ENCODE data around the gene PAM16. TPM values are rescaled to one million over a fixed set of nuclear protein-coding genes. Genes with fewer than 3 reads are reported as not detected.

The PAM16 gene
- total RNA-seq, 5 donors from 2014 or later (not counting 1 experiment from before 2014, with no cell fraction given) = 41.2 to 53.7 (median 47.4) TPM

GRCh38 chr16:4314532-4315185 is 36.5 kb downstream of the PAM16 start:
- DNase-seq (peak in 7 of 35 experiments; percentile 21 to 48 (median 27)), ATAC-seq (replicated peaks in 1 of 4) (peak in 3 of 4 experiments; percentile 28 to 38 (median 30))
- POLR2A ChIA-PET = no interaction called here
- H3K27ac Mint-ChIP-seq = peak overlapping the region; percentile 49 to 75
- H3K4me1 Mint-ChIP-seq = peaks cover 12 to 17% (median 16%) of the 10 kb centered on the region in 3 donors
- Histone ChIP-seq H3K4me1 (ENCODE audit: control insufficient read depth in 1 of 2, extremely low read depth in 1 of 2, insufficient read depth in 2 of 2, low read length in 2 of 2) (peaks cover 0 to 41% of the 10 kb centered on the region in 2 experiments), H3K4me3 (ENCODE audit: control insufficient read depth in 1 of 2, extremely low read depth in 1 of 2, low read length in 1 of 2) (peak overlapping the region; percentile 46 to 62), H3K9me3 (no peaks in the 10 kb centered on the region), H3K27me3 (replicated peaks in 1 of 2; ENCODE audit: control insufficient read depth in 2 of 2, extremely low read depth in 1 of 2, insufficient read depth in 2 of 2, low read length in 1 of 2) (peaks cover 7 to 69% of the 10 kb centered on the region in 2 experiments), H3K36me3 (ENCODE audit: control insufficient read depth in 2 of 2, extremely low read depth in 1 of 2, insufficient read depth in 1 of 2, low read length in 1 of 2) (no peaks in the 10 kb centered on the region), H3K27ac (ENCODE audit: low read length) (no peak overlapping the region)
- peak overlapping the region; percentile 79 to 89 (median 88) for H3K4me3 Mint-ChIP-seq
- H3K9me3 Mint-ChIP-seq = no peaks in the 10 kb centered on the region
- no peaks in the 10 kb centered on the region for H3K36me3 Mint-ChIP-seq
- H3K27me3 Mint-ChIP-seq = peaks cover 10 to 13% of the 10 kb centered on the region in 2 donors
- WGBS (ENCODE audit: insufficient coverage) = 5% methylated on average over 31 of the region's 33 CpGs
- CTCF ChIA-PET = interaction anchor here in 1 of 2 donors (0.7 kb wide), 1 partner anchor 168 kb away, joined by 4 read pairs; no protein-coding TSS in a partner anchor

GRCh38 chr16:4313563-4314531 is 37.3 kb downstream of the PAM16 start:
- DNase-seq = peak in 3 of 35 experiments; percentile 7 to 34 (median 23)
- 21% methylated on average over 24 of the region's 43 CpGs for WGBS (ENCODE audit: insufficient coverage)

GRCh38 chr16:4309833-4310266 is 41.3 kb downstream of the PAM16 start:
- peaks cover 6 to 49% of the 10 kb centered on the region in 2 experiments for H3K4me1 ChIP-seq (ENCODE audit: control insufficient read depth in 1 of 2, extremely low read depth in 1 of 2, insufficient read depth in 2 of 2, low read length in 2 of 2)
- Mint-ChIP-seq H3K4me1 (peaks cover 31 to 35% (median 32%) of the 10 kb centered on the region in 3 donors), H3K9me3 (no peaks in the 10 kb centered on the region), H3K27me3 (peaks cover 9% of the 10 kb centered on the region in 2 donors), H3K4me3 (peak overlapping the region in 1 of 3 donors; percentile 85), H3K27ac (no peak overlapping the region), H3K36me3 (no peaks in the 10 kb centered on the region)
- 64% methylated on average over 8 of the region's 11 CpGs for WGBS (ENCODE audit: insufficient coverage)
- DNase-seq = peak; percentile 23 to 72 (median 49)
- no peak overlapping the region for H3K4me3 ChIP-seq (ENCODE audit: control insufficient read depth in 1 of 2, extremely low read depth in 1 of 2, low read length in 1 of 2)
- CTCF ChIA-PET = interaction anchor here (0.5 to 1.5 kb wide), 3 partner anchors 13 to 443 kb away, joined by 3 to 6 read pairs (median 4); no protein-coding TSS in a partner anchor
- POLR2A ChIA-PET = interaction anchor here in 1 of 2 donors (0.6 kb wide), 1 partner anchor 41 kb away, joined by 3 read pairs; the partner anchor contains the start of gene PAM16
- H3K27ac ChIP-seq (ENCODE audit: low read length) = no peak overlapping the region
- H3K9me3 ChIP-seq = no peaks in the 10 kb centered on the region
- H3K36me3 ChIP-seq (ENCODE audit: control insufficient read depth in 2 of 2, extremely low read depth in 1 of 2, insufficient read depth in 1 of 2, low read length in 1 of 2) = no peaks in the 10 kb centered on the region
- H3K27me3 ChIP-seq (replicated peaks in 1 of 2; ENCODE audit: control insufficient read depth in 2 of 2, extremely low read depth in 1 of 2, insufficient read depth in 2 of 2, low read length in 1 of 2) = peaks cover 7 to 31% of the 10 kb centered on the region in 2 experiments
- ATAC-seq (replicated peaks in 1 of 4) = no peak

More at GRCh38 chr16:4313563-4314531, 37.3 kb downstream of the PAM16 start:
- Mint-ChIP-seq H3K27ac (no peak overlapping the region), H3K4me3 (peak overlapping the region; percentile 79 to 89 (median 88)), H3K36me3 (no peaks in the 10 kb centered on the region), H3K9me3 (no peaks in the 10 kb centered on the region), H3K27me3 (peaks cover 10 to 13% of the 10 kb centered on the region in 2 donors), H3K4me1 (peaks cover 12 to 16% (median 12%) of the 10 kb centered on the region in 3 donors)
- POLR2A ChIA-PET = no interaction called here
- H3K4me3 ChIP-seq (ENCODE audit: control insufficient read depth in 1 of 2, extremely low read depth in 1 of 2, low read length in 1 of 2) = no peak overlapping the region
- H3K36me3 ChIP-seq (ENCODE audit: control insufficient read depth in 2 of 2, extremely low read depth in 1 of 2, insufficient read depth in 1 of 2, low read length in 1 of 2) = no peaks in the 10 kb centered on the region
- H3K4me1 ChIP-seq (ENCODE audit: control insufficient read depth in 1 of 2, extremely low read depth in 1 of 2, insufficient read depth in 2 of 2, low read length in 2 of 2) = peaks cover 0 to 38% of the 10 kb centered on the region in 2 experiments
- ATAC-seq (replicated peaks in 1 of 4) = no peak
- CTCF ChIA-PET = no interaction called here
- peaks cover 7 to 61% of the 10 kb centered on the region in 2 experiments for H3K27me3 ChIP-seq (replicated peaks in 1 of 2; ENCODE audit: control insufficient read depth in 2 of 2, extremely low read depth in 1 of 2, insufficient read depth in 2 of 2, low read length in 1 of 2)
- H3K27ac ChIP-seq (ENCODE audit: low read length) = no peak overlapping the region
- H3K9me3 ChIP-seq = no peaks in the 10 kb centered on the region

GRCh38 chr16:4309102-4309832 is 41.9 kb downstream of the PAM16 start:
- Histone ChIP-seq H3K36me3 (ENCODE audit: control insufficient read depth in 2 of 2, extremely low read depth in 1 of 2, insufficient read depth in 1 of 2, low read length in 1 of 2) (no peaks in the 10 kb centered on the region), H3K4me3 (ENCODE audit: control insufficient read depth in 1 of 2, extremely low read depth in 1 of 2, low read length in 1 of 2) (no peak overlapping the region), H3K9me3 (no peaks in the 10 kb centered on the region), H3K27ac (ENCODE audit: low read length) (peak overlapping the region; percentile 6), H3K27me3 (replicated peaks in 1 of 2; ENCODE audit: control insufficient read depth in 2 of 2, extremely low read depth in 1 of 2, insufficient read depth in 2 of 2, low read length in 1 of 2) (peaks cover 3 to 26% of the 10 kb centered on the region in 2 experiments), H3K4me1 (ENCODE audit: control insufficient read depth in 1 of 2, extremely low read depth in 1 of 2, insufficient read depth in 2 of 2, low read length in 2 of 2) (peaks cover 6 to 44% of the 10 kb centered on the region in 2 experiments)
- 94% methylated on average over 10 of the region's 14 CpGs for WGBS (ENCODE audit: insufficient coverage)
- peaks cover 3% of the 10 kb centered on the region in 2 donors for H3K27me3 Mint-ChIP-seq
- ATAC-seq (replicated peaks in 1 of 4) (no peak), DNase-seq (no peak)
- H3K27ac Mint-ChIP-seq = peak overlapping the region; percentile 67 to 71
- CTCF ChIA-PET = interaction anchor here (0.5 to 1.8 kb wide), 6 partner anchors 14 to 900 kb away, joined by 3 to 10 read pairs (median 5); no protein-coding TSS in a partner anchor
- H3K9me3 Mint-ChIP-seq = no peaks in the 10 kb centered on the region
- peak overlapping the region in 2 of 3 donors; percentile 83 to 85 for H3K4me3 Mint-ChIP-seq
- no peaks in the 10 kb centered on the region for H3K36me3 Mint-ChIP-seq
- H3K4me1 Mint-ChIP-seq = peaks cover 25 to 29% (median 26%) of the 10 kb centered on the region in 3 donors
- POLR2A ChIA-PET = interaction anchor here in 1 of 2 donors (0.6 kb wide), 1 partner anchor 42 kb away, joined by 3 read pairs; the partner anchor contains the start of gene PAM16

- no peaks in the 10 kb centered on the region for H3K27me3 Mint-ChIP-seq
- peaks cover 0 to 7% of the 10 kb centered on the region in 2 experiments for H3K27me3 ChIP-seq (replicated peaks in 1 of 2; ENCODE audit: control insufficient read depth in 2 of 2, extremely low read depth in 1 of 2, insufficient read depth in 2 of 2, low read length in 1 of 2)
- no peaks in the 10 kb centered on the region for H3K9me3 Mint-ChIP-seq
- H3K4me3 Mint-ChIP-seq = peak overlapping the region; percentile 83 to 91 (median 86)
- H3K36me3 ChIP-seq (ENCODE audit: control insufficient read depth in 2 of 2, extremely low read depth in 1 of 2, insufficient read depth in 1 of 2, low read length in 1 of 2) = peaks cover 0 to 5% of the 10 kb centered on the region in 2 donors
- DNase-seq (peak; percentile 91 to 99 (median 97)), ATAC-seq (replicated peaks in 1 of 4) (peak; percentile 91 to 95 (median 92))
- peak overlapping the region; percentile 92 to 95 for H3K27ac Mint-ChIP-seq
- H3K9me3 ChIP-seq = no peaks in the 10 kb centered on the region
- peak overlapping the region; percentile 93 for H3K27ac ChIP-seq (ENCODE audit: low read length)
- peaks cover 21 to 28% (median 21%) of the 10 kb centered on the region in 3 donors for H3K4me1 Mint-ChIP-seq
- H3K36me3 Mint-ChIP-seq = no peaks in the 10 kb centered on the region
- ChIA-PET POLR2A (interaction anchor here (0.6 to 1.0 kb wide), 2 partner anchors 20 to 170 kb away, joined by 3 to 8 read pairs; no protein-coding TSS in a partner anchor), CTCF (interaction anchor here in 1 of 2 donors (0.7 to 1.8 kb wide), 2 partner anchors 12 to 53 kb away, joined by 5 to 10 read pairs; no protein-coding TSS in a partner anchor)
- peaks cover 6 to 35% of the 10 kb centered on the region in 2 experiments for H3K4me1 ChIP-seq (ENCODE audit: control insufficient read depth in 1 of 2, extremely low read depth in 1 of 2, insufficient read depth in 2 of 2, low read length in 2 of 2)
- WGBS (ENCODE audit: insufficient coverage) = 3% methylated on average over 48 of the region's 68 CpGs
- H3K4me3 ChIP-seq (ENCODE audit: control insufficient read depth in 1 of 2, extremely low read depth in 1 of 2, low read length in 1 of 2) = peak overlapping the region; percentile 75 to 81
Measured at GRCh38 chr16:4307215-4308037, 43.7 kb downstream of the PAM16 start.

Measured in T-cell (primary cell).